Measurements from ENCODE around the gene ERGIC3.

The ERGIC3 gene

DNA sequence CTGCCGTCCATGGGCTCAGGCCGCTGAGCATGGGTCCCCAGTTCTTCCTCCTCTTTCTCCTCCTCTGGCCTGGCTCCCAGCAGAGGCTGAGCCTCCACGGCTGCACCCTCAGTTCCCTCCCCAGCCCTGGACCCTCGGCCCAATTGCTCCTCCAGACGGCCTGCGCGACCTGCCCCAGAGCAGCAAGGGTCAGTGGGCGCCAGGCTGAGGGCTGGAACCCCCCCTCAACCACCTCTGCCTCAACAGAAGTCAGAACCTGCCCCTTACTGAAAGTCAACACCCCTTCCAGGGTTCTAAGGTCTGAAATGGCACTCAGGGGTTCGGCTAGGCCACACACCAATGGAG is 57.9 kb downstream of the ERGIC3 start:
- no peak for DNase-seq

DNA sequence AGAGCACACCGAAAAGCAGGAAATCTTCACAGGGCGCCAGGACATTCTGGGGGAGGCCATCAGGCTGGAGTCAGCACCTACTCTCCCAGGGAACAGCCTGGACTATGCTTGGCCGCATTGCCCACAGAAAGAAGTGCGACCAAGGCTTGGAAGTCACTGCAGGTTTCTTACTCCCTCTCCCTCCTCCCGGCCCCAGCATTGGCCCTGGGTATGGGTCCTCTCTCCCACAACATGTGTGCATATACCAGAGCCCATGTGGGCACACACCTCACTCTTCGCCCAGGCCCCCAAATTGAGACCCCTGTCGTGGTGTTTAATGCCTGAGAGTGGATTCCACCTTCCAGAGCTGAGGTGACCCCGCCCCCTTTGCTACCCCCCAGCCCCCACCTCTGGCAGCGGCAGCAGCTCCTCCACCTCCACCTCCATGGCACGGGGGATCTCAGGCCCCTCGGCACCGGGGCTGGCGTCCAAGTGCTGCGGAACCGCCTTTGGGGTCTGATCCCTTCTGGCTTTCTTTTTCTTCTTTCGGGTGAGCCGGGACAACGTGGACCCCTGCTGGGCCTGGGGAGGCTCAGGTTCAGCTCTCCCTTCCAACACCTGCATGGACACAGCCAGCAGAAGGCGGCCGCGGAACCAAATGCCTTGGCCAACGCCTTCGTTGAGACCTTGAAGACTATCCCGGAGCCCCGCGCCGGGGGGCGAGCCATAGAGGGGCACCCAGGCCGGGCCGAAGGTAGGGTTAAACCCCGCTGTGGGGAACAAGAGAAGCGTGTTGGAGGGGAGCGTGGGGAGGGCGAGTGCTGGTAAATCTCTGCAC is 58.5 kb downstream of the ERGIC3 start:
- DNase-seq = no peak

DNA sequence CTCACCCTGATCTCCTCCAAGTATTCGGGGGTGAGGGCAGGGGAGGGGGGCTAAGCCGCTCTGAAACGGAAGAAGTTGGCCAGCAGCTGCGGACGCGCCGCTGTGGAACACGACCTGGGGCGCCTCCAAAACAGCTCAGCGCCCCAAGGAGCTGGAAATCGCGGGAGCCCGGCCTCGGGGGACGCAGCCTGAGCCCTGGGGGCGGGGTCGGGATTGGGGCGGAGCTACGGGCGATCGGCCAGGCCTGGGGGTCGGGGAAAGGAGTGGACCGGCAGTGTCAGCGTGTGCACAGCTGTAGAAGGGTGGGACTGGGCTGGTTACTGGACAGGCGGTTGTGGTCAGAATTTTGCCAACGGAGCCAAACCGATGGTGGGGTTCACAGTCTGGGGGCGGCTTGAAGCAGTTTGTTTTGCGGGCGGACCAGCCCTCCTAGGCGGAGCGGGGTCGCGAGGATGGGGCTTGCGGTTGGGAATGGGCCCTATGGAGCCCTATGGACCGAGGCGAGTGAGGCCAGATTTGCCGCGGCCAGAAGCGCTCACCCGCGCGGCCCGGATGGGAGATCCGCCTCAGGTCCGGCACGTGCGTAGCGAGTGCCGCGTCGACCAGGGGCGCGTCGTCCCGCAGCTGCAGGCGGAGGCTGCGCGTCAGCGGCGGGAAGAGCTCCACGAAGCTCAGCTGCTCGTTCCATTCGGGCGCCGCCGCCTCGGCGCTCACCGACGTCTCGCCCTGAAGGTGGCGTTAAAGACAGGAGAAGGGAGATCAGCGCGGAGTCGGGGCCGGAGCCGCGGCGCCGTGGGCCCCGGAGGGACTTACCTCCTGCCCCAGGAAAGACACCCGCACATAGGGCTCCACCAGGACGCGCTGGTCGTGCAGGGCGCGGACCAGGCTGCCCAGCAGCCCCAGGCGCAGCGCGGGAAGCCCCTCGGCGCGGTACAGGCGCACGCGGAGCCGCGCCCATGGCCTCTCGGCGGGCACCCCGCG is 59.4 kb downstream of the ERGIC3 start:
- peak; percentile 87 for DNase-seq

DNA sequence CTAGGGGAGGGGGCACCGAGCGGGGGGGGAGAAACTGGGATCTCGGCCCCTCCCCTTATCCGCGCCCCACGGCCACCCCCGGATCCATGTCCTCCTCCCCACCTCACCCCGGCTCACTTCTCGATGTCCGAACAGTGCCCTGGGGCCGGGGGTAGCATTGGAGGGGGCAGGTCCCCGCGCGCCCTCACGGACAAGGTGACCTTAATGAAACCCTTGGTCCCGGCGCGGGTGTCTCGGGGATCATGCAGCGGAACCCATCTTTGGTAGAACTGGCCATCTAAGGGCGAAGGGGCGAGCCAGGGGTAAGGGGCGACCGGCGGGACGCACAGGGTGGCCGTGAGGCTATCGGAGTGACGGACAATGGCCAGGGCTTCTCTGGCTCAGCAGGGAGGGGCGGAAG is 60.1 kb downstream of the ERGIC3 start:
- DNase-seq = no peak

DNA sequence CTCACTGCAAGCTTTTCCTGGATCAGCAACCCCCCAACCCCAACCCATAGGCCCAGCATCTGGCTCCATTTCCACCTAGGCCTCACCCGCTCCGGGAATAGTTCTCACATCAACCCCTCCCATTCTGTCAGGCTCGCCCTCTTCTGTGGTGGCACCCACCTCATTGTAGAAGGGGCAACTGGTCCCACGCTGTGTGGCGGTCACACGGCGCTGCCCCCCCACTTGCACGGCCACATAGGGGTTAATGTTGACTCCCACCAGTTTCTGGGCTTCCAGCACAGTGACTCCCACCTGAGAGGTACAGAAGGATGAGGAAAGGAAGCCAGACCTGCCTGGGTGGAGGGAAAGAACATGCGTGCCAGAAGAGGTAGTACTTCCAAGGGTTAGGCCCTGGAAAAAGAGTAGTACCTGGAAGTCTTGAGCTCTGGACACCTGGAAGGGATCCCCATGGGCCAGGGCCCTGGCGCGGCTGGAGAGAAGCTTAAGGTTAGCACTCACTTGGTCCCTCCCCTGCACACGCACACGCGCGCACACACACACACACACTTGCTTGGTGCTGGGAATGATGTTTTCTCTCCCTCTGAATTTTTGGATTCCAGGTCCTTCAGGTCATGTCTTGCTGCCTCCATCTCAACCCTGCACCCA is 61.1 kb downstream of the ERGIC3 start:
- no peak for DNase-seq

DNA sequence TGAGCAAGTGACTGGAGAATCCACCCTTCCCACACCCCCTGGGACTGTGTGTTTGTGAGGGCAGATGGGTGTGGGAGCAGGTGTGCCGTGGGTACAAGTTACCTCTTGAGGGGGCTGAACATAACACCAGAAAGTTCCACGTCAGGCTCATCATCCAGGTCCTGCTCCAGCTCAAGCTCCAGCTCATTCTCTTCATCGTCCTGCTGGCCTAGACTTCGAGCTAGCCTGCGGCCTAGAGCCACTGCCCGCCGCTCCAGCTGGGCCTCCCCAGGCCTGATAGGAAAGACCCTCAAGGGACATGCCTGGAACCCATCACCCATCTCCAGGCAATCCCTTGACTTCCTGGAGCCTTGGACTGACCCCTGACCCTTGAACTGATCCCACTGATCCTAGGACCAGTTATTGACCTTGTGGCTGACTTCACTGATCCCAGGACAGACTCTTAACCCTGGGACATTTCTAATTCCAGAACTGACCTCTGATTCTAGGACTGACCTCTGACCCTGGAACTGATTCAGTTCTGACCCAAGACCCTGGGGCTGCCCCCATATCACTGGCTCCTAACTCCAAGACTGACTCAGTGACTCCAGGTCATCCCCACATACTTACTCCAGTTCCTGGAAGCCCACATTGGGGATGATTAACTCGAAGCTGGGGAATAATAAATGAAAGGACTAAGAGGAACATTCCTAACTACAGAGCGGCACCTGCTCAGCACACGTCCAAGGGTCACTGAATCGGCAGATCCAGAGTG is 62.0 kb downstream of the ERGIC3 start:
- DNase-seq = no peak

DNA sequence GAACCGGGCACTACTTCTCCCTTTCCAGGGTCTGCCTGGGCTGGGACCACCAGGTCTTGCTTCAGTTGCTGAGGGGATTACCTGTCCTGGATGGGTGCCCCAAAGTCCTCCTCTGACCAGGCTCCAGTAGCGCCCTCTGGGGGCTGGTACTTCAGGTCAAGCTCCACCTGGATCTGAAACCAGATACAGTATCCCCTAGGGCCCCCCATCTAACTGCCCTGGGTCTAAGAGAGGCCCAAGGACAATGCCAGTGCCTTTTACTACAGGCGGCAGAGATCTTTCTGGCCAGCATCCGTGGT is 62.5 kb downstream of the ERGIC3 start:
- no peak for DNase-seq

DNA sequence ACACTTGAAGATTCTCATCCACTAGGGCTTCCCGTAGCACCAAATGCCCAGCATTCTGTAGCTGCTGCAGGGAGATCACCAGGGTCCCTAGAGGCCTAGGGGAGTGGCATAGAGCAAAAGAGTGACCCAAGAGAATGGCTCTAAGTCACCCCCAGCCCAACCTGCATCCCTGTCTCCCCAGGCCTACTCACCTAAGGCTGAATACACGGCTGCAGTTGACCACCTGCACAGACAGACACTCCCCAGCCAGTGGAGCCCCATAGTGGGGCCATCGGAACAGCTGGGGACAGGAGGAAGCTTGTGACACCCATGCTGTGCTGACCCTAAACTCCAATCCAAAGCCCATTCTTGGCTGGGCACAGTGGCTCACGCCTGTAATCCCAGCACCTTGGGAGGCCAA is 64.2 kb downstream of the ERGIC3 start:
- DNase-seq = no peak

Measured in activated CD8-positive, alpha-beta memory T cell treated with anti-CD3 and anti-CD28 coated beads, Interleukin-2, amount 50 U/mL, for 48 hours (primary cell).